ENCODE results near the gene DCHS2. TPM values are rescaled to one million over a fixed set of nuclear protein-coding genes. Genes with fewer than 3 reads are reported as not detected.

Gene DCHS2
- total and polyA plus RNA-seq, 2 of the 8 experiments (the other 6 are each of a cell fraction or from before 2014, with no cell fraction given) = 0.54 to 2.6 TPM

DNA sequence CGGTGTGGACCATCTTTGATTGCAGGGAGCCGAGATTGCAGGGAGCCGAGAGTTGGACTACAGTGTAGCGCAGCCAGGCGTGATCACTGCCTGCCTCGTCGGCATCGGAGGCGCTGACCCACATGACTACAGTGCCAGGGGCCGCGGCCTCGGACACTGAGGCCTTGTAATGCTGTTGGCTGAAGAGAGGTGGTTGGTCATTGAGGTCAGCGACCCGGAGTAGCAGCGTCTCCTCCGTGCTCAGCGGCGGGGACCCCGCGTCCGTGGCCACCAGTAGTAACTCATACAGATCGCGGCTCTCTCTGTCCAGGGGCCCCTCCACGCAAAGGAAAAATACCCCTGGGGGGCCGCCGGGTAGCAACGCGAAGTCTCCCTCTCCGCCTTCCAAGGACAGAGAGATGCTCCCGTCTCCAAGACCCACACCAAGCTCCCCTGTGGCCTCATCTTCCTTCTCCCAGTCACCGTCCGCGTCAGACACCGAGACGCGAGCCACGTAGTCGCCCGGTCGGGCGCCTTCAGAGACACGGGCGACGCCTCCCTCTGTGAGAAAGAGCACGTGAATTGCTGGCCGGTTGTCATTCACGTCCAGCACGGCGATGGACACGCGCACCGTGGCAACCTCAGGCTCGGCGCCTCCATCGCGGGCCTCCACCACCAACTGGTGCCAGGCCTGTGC is 1.9 kb downstream of the DCHS2 start:
- Histone ChIP-seq H4K8ac (ENCODE audit: extremely low read depth, insufficient read depth, low read length) (peak overlapping the region; percentile 84; the same call in 1 of the 2 replicates), H3K27me3 (replicated peaks in 1 of 4; ENCODE audit: control insufficient read depth in 3 of 4, extremely low read depth in 1 of 4, insufficient read depth in 3 of 4, low read length in 3 of 4) (peaks cover 24 to 46% (median 40%) of the 10 kb centered on the region in 4 experiments), H3K9me3 (ENCODE audit: insufficient read depth in 2 of 2, low read depth in 1 of 2, low read length in 1 of 2) (peaks cover 0 to 9% of the 10 kb centered on the region in 2 experiments; a peak in 1 of 4 replicates), H2AK5ac (ENCODE audit: low read depth, low read length) (no peak overlapping the region), H2BK120ac (replicated peaks; ENCODE audit: low read depth, low read length) (no peak overlapping the region), H3K56ac (replicated peaks; ENCODE audit: insufficient read length, low read depth, low read length) (no peak overlapping the region), H4K20me1 (replicated peaks in 1 of 2; ENCODE audit: control insufficient read depth in 1 of 2, insufficient read depth in 2 of 2, low read length in 2 of 2) (no peaks in the 10 kb centered on the region), H3K18ac (ENCODE audit: extremely low read depth, low read length) (peak overlapping the region; percentile 71; the same call in 1 of the 2 replicates), H2BK5ac (ENCODE audit: low read depth, low read length) (no peak overlapping the region), H3K27ac (ENCODE audit: low read depth, low read length) (no peak overlapping the region), H3K4me1 (replicated peaks in 1 of 4; ENCODE audit: control insufficient read depth in 3 of 4, insufficient read depth in 4 of 4, low read length in 3 of 4) (peaks cover 3 to 9% (median 5%) of the 10 kb centered on the region in 4 experiments; a peak in 6 of 7 replicates), H4K5ac (ENCODE audit: insufficient read length, low read depth, low read length) (no peak overlapping the region), H2BK20ac (ENCODE audit: low read length) (no peak overlapping the region), H3K23ac (ENCODE audit: insufficient read length) (no peak overlapping the region), H3K23me2 (ENCODE audit: low read depth, low read length) (peaks cover 23% of the 10 kb centered on the region; the same call in 1 of the 2 replicates), H3K79me1 (ENCODE audit: low read depth, low read length) (no peaks in the 10 kb centered on the region), H3K4me3 (ENCODE audit: extremely low read depth in 1 of 4, insufficient read depth in 2 of 4, low read depth in 3 of 4, low read length in 4 of 4) (peak overlapping the region in 2 of 4 experiments; percentile 45 to 64; a peak in 5 of 8 replicates), H2BK12ac (ENCODE audit: low read depth, low read length) (no peak overlapping the region; the same call in 1 of the 2 replicates), H3K14ac (ENCODE audit: insufficient read length) (no peak overlapping the region), H2BK15ac (ENCODE audit: low read length) (no peak overlapping the region), H4K91ac (replicated peaks; ENCODE audit: insufficient read length, low read length) (peak overlapping the region; percentile 64), H2AFZ (ENCODE audit: low read length) (peak overlapping the region; percentile 91; the same call in 1 of the 2 replicates), H3K4ac (replicated peaks; ENCODE audit: insufficient read length, low read depth, low read length) (no peak overlapping the region), H3K4me2 (ENCODE audit: insufficient read depth in 1 of 2, low read depth in 2 of 2, low read length in 2 of 2) (peak overlapping the region; percentile 83 to 95), H3K79me2 (ENCODE audit: control insufficient read depth in 1 of 2, insufficient read depth in 2 of 2, low read length in 2 of 2) (no peaks in the 10 kb centered on the region), H3K9ac (replicated peaks in 1 of 4; ENCODE audit: extremely low read depth in 1 of 4, low read depth in 3 of 4, low read length in 3 of 4) (no peak overlapping the region), H3K36me3 (ENCODE audit: control insufficient read depth in 2 of 4, insufficient read depth in 4 of 4, low read length in 3 of 4) (no peaks in the 10 kb centered on the region; a peak in 1 of 8 replicates)
- ChIA-PET CTCF (ENCODE audit: partially characterized antibody) (interaction anchor here (1.6 to 9.4 kb wide), 3 partner anchors 10 to 74 kb away, joined by 6 to 97 read pairs (median 8); no protein-coding TSS in a partner anchor), POLR2A (ENCODE audit: partially characterized antibody) (no interaction called here)
- DNase-seq (ENCODE audit: low read depth in 1 of 2, low spot score in 2 of 2) = no peak
- TF ChIP-seq POLR2A (IDR thresholded peaks at IDR 0.05; ENCODE audit: control extremely low read depth in 1 of 2, low read depth in 2 of 2, low read length in 2 of 2) (no peak), CREB1 (IDR thresholded peaks at IDR 0.05) (no peak)
- no peak for FAIRE-seq
- 84% methylated on average over 56 of the region's 56 CpGs; no CpG with 5 or more reads in 1 of the 2 experiments for WGBS, 2 experiments (ENCODE audit: extremely low coverage in 1 of 2, insufficient coverage in 1 of 2, insufficient read length in 1 of 2, insufficient replicate concordance in 2 of 2, low coverage in 1 of 2, low lambda C conversion rate in 2 of 2, missing lambda C conversion rate in 1 of 2)

Measured in H1 (cell line).